ENCODE data around the gene C1orf232. TPM values are rescaled to one million over a fixed set of nuclear protein-coding genes. Genes with fewer than 3 reads are reported as not detected.

Gene C1orf232
- total RNA-seq, 1 donor from 2014 or later: not detected

GRCh38 chr1:26145041-26145959 is 23.5 kb downstream of the C1orf232 start:
- no peak overlapping the region for H3K27ac ChIP-seq (ENCODE audit: low read depth, low read length)
- peaks cover 0 to 5% (median 0%) of the 10 kb centered on the region in 3 donors for H3K27me3 ChIP-seq (ENCODE audit: control insufficient read depth in 3 of 3, insufficient read depth in 3 of 3, low read length in 3 of 3)
- H3K9me3 ChIP-seq (ENCODE audit: control insufficient read depth in 3 of 3, low read length in 3 of 3): no peaks in the 10 kb centered on the region
- no peak overlapping the region for H3K4me3 ChIP-seq (ENCODE audit: low read length in 3 of 3)
- peak overlapping the region in 1 of 3 donors; percentile 10 for H3K9ac ChIP-seq (ENCODE audit: low read depth in 1 of 3, low read length in 3 of 3)
- no peaks in the 10 kb centered on the region for H3K36me3 ChIP-seq (ENCODE audit: control insufficient read depth in 3 of 3, insufficient read depth in 3 of 3, low read length in 3 of 3)
- peaks cover 2 to 4% (median 3%) of the 10 kb centered on the region in 3 donors for H3K4me1 ChIP-seq (ENCODE audit: control insufficient read depth in 3 of 3, insufficient read depth in 3 of 3, low read length in 3 of 3)

- no peak overlapping the region for H3K27ac ChIP-seq (ENCODE audit: low read depth, low read length)
- H3K4me3 ChIP-seq (ENCODE audit: low read length in 3 of 3): no peak overlapping the region
- no peak overlapping the region for H3K9ac ChIP-seq (ENCODE audit: low read depth in 1 of 3, low read length in 3 of 3)
- H3K9me3 ChIP-seq (ENCODE audit: control insufficient read depth in 3 of 3, low read length in 3 of 3): no peaks in the 10 kb centered on the region
- peaks cover 2 to 4% (median 3%) of the 10 kb centered on the region in 3 donors for H3K4me1 ChIP-seq (ENCODE audit: control insufficient read depth in 3 of 3, insufficient read depth in 3 of 3, low read length in 3 of 3)
- peaks cover 0 to 5% (median 0%) of the 10 kb centered on the region in 3 donors for H3K27me3 ChIP-seq (ENCODE audit: control insufficient read depth in 3 of 3, insufficient read depth in 3 of 3, low read length in 3 of 3)
- no peaks in the 10 kb centered on the region for H3K36me3 ChIP-seq (ENCODE audit: control insufficient read depth in 3 of 3, insufficient read depth in 3 of 3, low read length in 3 of 3)
Measured at GRCh38 chr1:26142159-26142558, 26.6 kb downstream of the C1orf232 start.

DNA sequence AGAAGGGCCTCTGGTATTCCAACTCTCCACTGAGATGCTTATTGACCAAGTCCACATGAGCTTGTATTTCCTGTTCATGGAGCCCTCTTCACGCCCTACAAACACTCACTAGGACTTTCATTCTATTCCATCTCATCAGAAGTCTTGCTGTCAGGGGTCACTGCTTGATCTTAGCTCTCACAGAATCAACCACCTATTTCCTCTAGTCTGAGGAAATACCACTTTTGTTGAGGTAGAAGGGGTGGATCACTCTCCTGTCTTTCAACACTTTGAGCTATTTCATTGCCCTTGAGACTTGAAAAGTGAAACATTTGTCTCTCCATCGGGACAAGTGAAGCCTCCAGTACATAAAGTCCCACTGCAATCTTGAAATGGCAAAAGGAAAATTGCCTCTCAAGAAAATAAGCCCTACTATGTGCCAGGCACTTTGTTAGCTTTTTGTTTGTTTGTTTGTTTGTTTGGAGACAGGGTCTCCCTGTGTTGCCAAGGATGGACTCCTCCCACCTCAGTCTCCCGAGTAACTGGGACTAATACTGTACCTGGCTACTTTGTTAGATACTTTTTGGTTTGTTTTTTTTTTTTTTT is 29.7 kb downstream of the C1orf232 start:
- no peaks in the 10 kb centered on the region for H3K36me3 ChIP-seq (ENCODE audit: control insufficient read depth in 3 of 3, insufficient read depth in 3 of 3, low read length in 3 of 3)
- no peaks in the 10 kb centered on the region for H3K27me3 ChIP-seq (ENCODE audit: control insufficient read depth in 3 of 3, insufficient read depth in 3 of 3, low read length in 3 of 3)
- H3K4me3 ChIP-seq (ENCODE audit: low read length in 3 of 3): no peak overlapping the region
- H3K4me1 ChIP-seq (ENCODE audit: control insufficient read depth in 3 of 3, insufficient read depth in 3 of 3, low read length in 3 of 3): no peaks in the 10 kb centered on the region
- no peak overlapping the region for H3K27ac ChIP-seq (ENCODE audit: low read depth, low read length)
- no peaks in the 10 kb centered on the region for H3K9me3 ChIP-seq (ENCODE audit: control insufficient read depth in 3 of 3, low read length in 3 of 3)
- no peak overlapping the region for H3K9ac ChIP-seq (ENCODE audit: low read depth in 1 of 3, low read length in 3 of 3)

DNA sequence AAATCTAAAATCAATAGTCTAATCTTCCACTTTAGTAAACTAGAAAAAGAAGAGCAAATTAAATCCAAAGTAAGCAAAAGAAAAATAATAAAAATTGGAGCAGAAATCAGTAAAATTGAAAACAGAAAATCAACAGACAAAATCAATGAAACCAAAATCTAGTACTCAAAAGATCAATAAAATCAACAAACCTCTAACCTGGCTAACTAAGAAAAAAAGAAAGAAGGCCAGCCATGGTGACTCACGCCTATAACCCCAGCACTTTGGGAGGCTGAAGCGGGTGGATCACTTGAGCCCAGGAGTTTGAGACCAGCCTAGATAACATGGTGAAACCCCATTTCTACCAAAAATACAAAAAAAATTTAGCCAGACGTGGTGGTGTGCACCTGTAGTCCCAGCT is 34.3 kb downstream of the C1orf232 start:
- Histone ChIP-seq H3K9me3 (ENCODE audit: control insufficient read depth in 3 of 3, low read length in 3 of 3) (no peaks in the 10 kb centered on the region), H3K27me3 (ENCODE audit: control insufficient read depth in 3 of 3, insufficient read depth in 3 of 3, low read length in 3 of 3) (no peaks in the 10 kb centered on the region), H3K27ac (ENCODE audit: low read depth, low read length) (no peak overlapping the region), H3K4me3 (ENCODE audit: low read length in 3 of 3) (no peak overlapping the region), H3K4me1 (ENCODE audit: control insufficient read depth in 3 of 3, insufficient read depth in 3 of 3, low read length in 3 of 3) (peaks cover 0 to 3% (median 0%) of the 10 kb centered on the region in 3 donors), H3K36me3 (ENCODE audit: control insufficient read depth in 3 of 3, insufficient read depth in 3 of 3, low read length in 3 of 3) (no peaks in the 10 kb centered on the region), H3K9ac (ENCODE audit: low read depth in 1 of 3, low read length in 3 of 3) (no peak overlapping the region)

DNA sequence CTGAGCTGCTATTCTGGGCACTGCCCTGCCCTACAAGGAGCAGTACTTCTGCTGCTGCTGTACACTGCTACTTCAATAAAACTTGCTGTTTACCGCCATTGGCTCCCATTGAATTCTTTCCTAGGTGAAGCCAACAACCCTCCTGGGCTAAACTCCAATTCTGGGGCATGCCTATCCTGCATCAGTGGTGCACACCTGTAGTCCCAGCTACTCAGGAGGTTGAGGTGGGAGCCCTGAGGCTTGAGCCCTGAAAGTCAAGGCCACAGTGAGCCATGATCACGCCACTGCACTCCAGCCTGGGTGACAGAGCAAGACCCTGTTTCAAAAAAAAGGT is 36.0 kb downstream of the C1orf232 start:
- no peaks in the 10 kb centered on the region for H3K36me3 ChIP-seq (ENCODE audit: control insufficient read depth in 3 of 3, insufficient read depth in 3 of 3, low read length in 3 of 3)
- H3K9ac ChIP-seq (ENCODE audit: low read depth in 1 of 3, low read length in 3 of 3): no peak overlapping the region
- H3K4me1 ChIP-seq (ENCODE audit: control insufficient read depth in 3 of 3, insufficient read depth in 3 of 3, low read length in 3 of 3): peaks cover 6 to 13% (median 6%) of the 10 kb centered on the region in 3 donors
- no peaks in the 10 kb centered on the region for H3K9me3 ChIP-seq (ENCODE audit: control insufficient read depth in 3 of 3, low read length in 3 of 3)
- H3K27me3 ChIP-seq (ENCODE audit: control insufficient read depth in 3 of 3, insufficient read depth in 3 of 3, low read length in 3 of 3): no peaks in the 10 kb centered on the region
- no peak overlapping the region for H3K4me3 ChIP-seq (ENCODE audit: low read length in 3 of 3)
- H3K27ac ChIP-seq (ENCODE audit: low read depth, low read length): no peak overlapping the region

GRCh38 chr1:26132128-26132833 is 36.5 kb downstream of the C1orf232 start:
- peaks cover 7 to 18% (median 10%) of the 10 kb centered on the region in 3 donors for H3K4me1 ChIP-seq (ENCODE audit: control insufficient read depth in 3 of 3, insufficient read depth in 3 of 3, low read length in 3 of 3)
- no peak overlapping the region for H3K9ac ChIP-seq (ENCODE audit: low read depth in 1 of 3, low read length in 3 of 3)
- H3K27ac ChIP-seq (ENCODE audit: low read depth, low read length): no peak overlapping the region
- H3K27me3 ChIP-seq (ENCODE audit: control insufficient read depth in 3 of 3, insufficient read depth in 3 of 3, low read length in 3 of 3): no peaks in the 10 kb centered on the region
- H3K36me3 ChIP-seq (ENCODE audit: control insufficient read depth in 3 of 3, insufficient read depth in 3 of 3, low read length in 3 of 3): no peaks in the 10 kb centered on the region
- H3K9me3 ChIP-seq (ENCODE audit: control insufficient read depth in 3 of 3, low read length in 3 of 3): no peaks in the 10 kb centered on the region
- H3K4me3 ChIP-seq (ENCODE audit: low read length in 3 of 3): no peak overlapping the region

GRCh38 chr1:26130695-26131094 is 38.1 kb downstream of the C1orf232 start:
- Histone ChIP-seq H3K9me3 (ENCODE audit: control insufficient read depth in 3 of 3, low read length in 3 of 3) (no peaks in the 10 kb centered on the region), H3K4me1 (ENCODE audit: control insufficient read depth in 3 of 3, insufficient read depth in 3 of 3, low read length in 3 of 3) (peaks cover 7 to 19% (median 11%) of the 10 kb centered on the region in 3 donors), H3K9ac (ENCODE audit: low read depth in 1 of 3, low read length in 3 of 3) (no peak overlapping the region), H3K27ac (ENCODE audit: low read depth, low read length) (no peak overlapping the region), H3K36me3 (ENCODE audit: control insufficient read depth in 3 of 3, insufficient read depth in 3 of 3, low read length in 3 of 3) (no peaks in the 10 kb centered on the region), H3K4me3 (ENCODE audit: low read length in 3 of 3) (no peak overlapping the region), H3K27me3 (ENCODE audit: control insufficient read depth in 3 of 3, insufficient read depth in 3 of 3, low read length in 3 of 3) (no peaks in the 10 kb centered on the region)

DNA sequence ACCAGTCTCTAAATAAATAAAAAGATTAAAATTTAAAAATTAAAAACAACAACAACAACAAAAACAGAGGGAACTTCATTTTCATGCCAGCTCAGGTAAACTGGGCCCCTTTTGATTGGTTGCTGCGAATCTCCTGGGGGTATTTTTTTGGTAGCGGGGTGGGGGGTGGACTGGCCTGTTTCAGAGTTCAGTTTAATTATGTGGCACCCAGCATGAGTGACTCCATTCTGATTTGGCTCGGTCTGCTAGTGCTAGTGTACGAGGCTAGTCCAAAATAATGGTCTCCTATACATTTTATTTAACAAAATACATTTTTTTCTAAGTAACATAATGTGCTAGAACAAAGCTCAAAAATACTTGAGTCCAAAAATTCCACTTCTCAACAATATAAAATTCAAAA is 39.0 kb downstream of the C1orf232 start:
- no peaks in the 10 kb centered on the region for H3K36me3 ChIP-seq (ENCODE audit: control insufficient read depth in 3 of 3, insufficient read depth in 3 of 3, low read length in 3 of 3)
- no peaks in the 10 kb centered on the region for H3K27me3 ChIP-seq (ENCODE audit: control insufficient read depth in 3 of 3, insufficient read depth in 3 of 3, low read length in 3 of 3)
- peaks cover 7 to 22% (median 11%) of the 10 kb centered on the region in 3 donors for H3K4me1 ChIP-seq (ENCODE audit: control insufficient read depth in 3 of 3, insufficient read depth in 3 of 3, low read length in 3 of 3)
- no peaks in the 10 kb centered on the region for H3K9me3 ChIP-seq (ENCODE audit: control insufficient read depth in 3 of 3, low read length in 3 of 3)
- H3K9ac ChIP-seq (ENCODE audit: low read depth in 1 of 3, low read length in 3 of 3): no peak overlapping the region
- no peak overlapping the region for H3K4me3 ChIP-seq (ENCODE audit: low read length in 3 of 3)
- H3K27ac ChIP-seq (ENCODE audit: low read depth, low read length): no peak overlapping the region

DNA sequence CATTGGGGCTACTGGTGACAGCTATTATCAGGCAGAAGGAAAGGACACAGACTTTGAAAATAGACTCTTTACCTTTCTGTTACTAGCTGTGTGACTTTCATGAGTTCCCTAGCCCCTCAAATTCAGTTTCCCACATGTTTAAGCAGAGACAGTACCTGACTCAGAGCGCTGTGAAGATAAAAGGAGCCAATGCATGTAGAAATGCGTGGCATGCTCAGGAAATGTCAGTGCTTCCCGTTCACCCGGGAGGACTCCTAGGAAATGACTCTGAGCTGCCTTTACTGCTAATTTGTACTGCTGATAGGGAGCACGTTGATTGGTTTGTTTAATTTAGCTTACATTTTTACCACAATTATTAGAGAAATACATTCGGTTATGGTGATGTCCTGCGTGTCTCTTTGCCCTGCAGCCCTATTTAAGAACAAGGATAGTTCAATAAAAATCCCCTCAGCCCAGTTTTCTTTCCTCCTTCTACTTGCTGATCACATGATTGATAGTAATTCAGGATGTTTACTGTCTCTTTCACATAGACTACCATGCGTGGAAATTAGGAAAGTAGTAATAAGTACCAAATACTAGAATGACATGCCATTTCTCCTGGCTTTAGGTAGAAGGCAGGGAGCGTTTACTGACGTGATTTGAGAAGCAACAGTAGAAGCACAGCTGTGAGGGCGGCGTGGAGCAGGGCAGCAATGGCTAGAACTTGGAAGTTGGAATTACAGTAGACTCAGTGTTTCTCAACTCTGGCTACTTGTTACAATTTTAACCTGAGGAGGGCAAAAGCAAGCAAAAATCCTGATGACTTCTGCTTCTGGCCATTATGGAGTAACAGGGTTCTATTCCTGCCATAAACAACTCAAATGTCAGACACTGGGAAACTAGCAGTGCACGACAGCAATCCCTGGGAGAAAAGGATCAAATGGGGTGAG is 41.3 kb downstream of the C1orf232 start:
- Histone ChIP-seq H3K9me3 (ENCODE audit: control insufficient read depth in 3 of 3, low read length in 3 of 3) (no peaks in the 10 kb centered on the region), H3K27me3 (ENCODE audit: control insufficient read depth in 3 of 3, insufficient read depth in 3 of 3, low read length in 3 of 3) (no peaks in the 10 kb centered on the region), H3K4me3 (ENCODE audit: low read length in 3 of 3) (peak overlapping the region; percentile 4 to 49 (median 8)), H3K27ac (ENCODE audit: low read depth, low read length) (peak overlapping the region; percentile 51), H3K36me3 (ENCODE audit: control insufficient read depth in 3 of 3, insufficient read depth in 3 of 3, low read length in 3 of 3) (peaks cover 0 to 5% (median 0%) of the 10 kb centered on the region in 3 donors), H3K4me1 (ENCODE audit: control insufficient read depth in 3 of 3, insufficient read depth in 3 of 3, low read length in 3 of 3) (peaks cover 14 to 30% (median 18%) of the 10 kb centered on the region in 3 donors), H3K9ac (ENCODE audit: low read depth in 1 of 3, low read length in 3 of 3) (peak overlapping the region in 2 of 3 donors; percentile 54 to 65)
